ENCODE measurements around the gene SUPT3H. TPM values are rescaled to one million over a fixed set of nuclear protein-coding genes. Genes with fewer than 3 reads are reported as not detected.

Gene SUPT3H
- total RNA-seq, 1 experiment from 2014 or later = 12.7 TPM

DNA sequence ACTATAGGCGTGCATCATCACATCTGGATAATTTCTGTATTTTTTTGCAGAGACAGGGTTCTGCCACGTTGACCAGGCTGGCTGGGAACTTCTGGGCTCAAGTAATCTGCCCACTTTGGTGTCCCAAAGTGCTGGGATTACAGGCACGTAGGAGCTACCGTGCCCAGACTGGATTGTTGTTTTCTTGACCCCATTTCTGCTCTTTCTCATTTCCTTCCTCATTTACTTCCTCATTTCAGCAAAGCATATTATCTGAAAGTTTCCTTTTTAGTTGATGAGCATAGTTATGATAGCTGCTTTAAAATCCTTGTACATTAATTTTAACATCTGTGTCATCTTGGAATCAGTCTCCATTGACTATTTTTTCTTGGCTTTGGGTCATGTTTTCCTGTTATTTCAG, 350.6 kb downstream of the SUPT3H start:
- no TSS peak for BruUV-seq (replicated peaks)
- Mint-ChIP-seq H3K36me3 (ENCODE audit: insufficient read depth, unreplicated experiment) (no peaks in the 10 kb centered on the region), H3K4me3 (ENCODE audit: unreplicated experiment) (no peak overlapping the region), H3K27me3 (ENCODE audit: insufficient read depth, unreplicated experiment) (no peaks in the 10 kb centered on the region), H3K4me1 (ENCODE audit: insufficient read depth, unreplicated experiment) (peaks cover 5% of the 10 kb centered on the region), H3K27ac (ENCODE audit: low read depth, unreplicated experiment) (no peak overlapping the region), H3K9me3 (ENCODE audit: unreplicated experiment) (peaks cover 23% of the 10 kb centered on the region)
- no peak for DNase-seq (ENCODE audit: unreplicated experiment)
- intact Hi-C loops (cut with micrococcal nuclease) = no loop called here
- CTCF ChIA-PET = interaction anchor here (1.8 kb wide), 1 partner anchor 371 kb away, joined by 3 read pairs; no protein-coding TSS in a partner anchor
- POLR2A ChIA-PET = interaction anchor here (0.6 kb wide), 1 partner anchor 893 kb away, joined by 3 read pairs; no protein-coding TSS in a partner anchor
- TF ChIP-seq, protein P1, sequence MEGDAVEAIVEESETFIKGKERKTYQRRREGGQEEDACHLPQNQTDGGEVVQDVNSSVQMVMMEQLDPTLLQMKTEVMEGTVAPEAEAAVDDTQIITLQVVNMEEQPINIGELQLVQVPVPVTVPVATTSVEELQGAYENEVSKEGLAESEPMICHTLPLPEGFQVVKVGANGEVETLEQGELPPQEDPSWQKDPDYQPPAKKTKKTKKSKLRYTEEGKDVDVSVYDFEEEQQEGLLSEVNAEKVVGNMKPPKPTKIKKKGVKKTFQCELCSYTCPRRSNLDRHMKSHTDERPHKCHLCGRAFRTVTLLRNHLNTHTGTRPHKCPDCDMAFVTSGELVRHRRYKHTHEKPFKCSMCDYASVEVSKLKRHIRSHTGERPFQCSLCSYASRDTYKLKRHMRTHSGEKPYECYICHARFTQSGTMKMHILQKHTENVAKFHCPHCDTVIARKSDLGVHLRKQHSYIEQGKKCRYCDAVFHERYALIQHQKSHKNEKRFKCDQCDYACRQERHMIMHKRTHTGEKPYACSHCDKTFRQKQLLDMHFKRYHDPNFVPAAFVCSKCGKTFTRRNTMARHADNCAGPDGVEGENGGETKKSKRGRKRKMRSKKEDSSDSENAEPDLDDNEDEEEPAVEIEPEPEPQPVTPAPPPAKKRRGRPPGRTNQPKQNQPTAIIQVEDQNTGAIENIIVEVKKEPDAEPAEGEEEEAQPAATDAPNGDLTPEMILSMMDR (IDR thresholded peaks at IDR 0.05; ENCODE audit: unreplicated experiment) = no peak

DNA sequence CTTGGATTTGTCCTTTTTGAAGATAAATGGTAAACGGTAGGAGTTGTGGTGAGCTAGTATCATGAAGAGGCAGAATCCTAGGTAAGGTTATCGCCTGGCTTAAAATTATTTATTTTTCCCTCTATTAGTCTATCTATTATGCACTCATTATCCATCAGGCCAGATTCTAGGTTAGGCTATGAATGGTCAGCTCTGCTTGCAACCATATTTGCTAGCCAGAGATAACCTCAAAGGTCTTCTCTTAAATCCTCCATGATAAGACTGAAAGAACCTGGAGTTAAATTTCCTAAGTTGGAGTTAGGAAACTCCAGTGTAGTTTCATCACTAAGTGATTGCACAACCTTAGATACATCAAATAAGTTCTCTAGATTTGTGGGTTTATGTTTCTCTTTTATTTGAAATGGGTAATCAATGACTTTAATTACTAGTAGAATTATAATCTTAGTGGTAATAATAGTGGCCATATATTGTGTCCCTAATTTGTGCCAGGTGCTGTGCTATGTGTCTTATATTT, 351.7 kb downstream of the SUPT3H start:
- Mint-ChIP-seq H3K9me3 (ENCODE audit: unreplicated experiment) (peaks cover 23% of the 10 kb centered on the region), H3K27me3 (ENCODE audit: insufficient read depth, unreplicated experiment) (no peaks in the 10 kb centered on the region), H3K27ac (ENCODE audit: low read depth, unreplicated experiment) (no peak overlapping the region), H3K4me3 (ENCODE audit: unreplicated experiment) (no peak overlapping the region), H3K36me3 (ENCODE audit: insufficient read depth, unreplicated experiment) (no peaks in the 10 kb centered on the region), H3K4me1 (ENCODE audit: insufficient read depth, unreplicated experiment) (peaks cover 5% of the 10 kb centered on the region)
- TF ChIP-seq, protein P1 (IDR thresholded peaks at IDR 0.05; ENCODE audit: unreplicated experiment) = no peak
- peak; percentile 30 for DNase-seq (ENCODE audit: unreplicated experiment)
- ChIA-PET POLR2A (no interaction called here), CTCF (interaction anchor here (0.6 to 1.1 kb wide), 3 partner anchors 18 to 1837 kb away, joined by 3 to 6 read pairs (median 3); no protein-coding TSS in a partner anchor)
- no TSS peak for BruUV-seq (replicated peaks)
- intact Hi-C loops (cut with micrococcal nuclease) = no loop called here

DNA sequence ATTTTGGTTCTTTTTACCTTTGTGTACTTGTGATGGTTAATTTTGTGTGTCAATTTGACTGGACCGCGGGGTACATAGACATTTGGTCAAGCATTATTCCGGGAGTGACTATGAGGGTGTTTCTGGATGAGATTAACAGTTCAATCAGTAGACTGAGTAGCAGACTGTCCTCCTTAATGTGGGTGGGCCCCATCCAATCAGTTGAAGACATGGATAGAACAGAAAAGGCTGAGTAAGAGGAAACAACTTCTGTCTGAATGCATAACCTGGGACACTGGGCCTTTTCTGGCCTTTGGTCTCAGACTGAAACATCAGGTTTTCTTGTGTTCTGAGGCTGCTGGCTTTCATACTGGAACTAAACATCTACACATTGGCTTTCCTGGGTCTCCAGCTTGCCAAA, 353.1 kb downstream of the SUPT3H start:
- TF ChIP-seq, protein P1 (IDR thresholded peaks at IDR 0.05; ENCODE audit: unreplicated experiment) = no peak
- peaks cover 5% of the 10 kb centered on the region for H3K4me1 Mint-ChIP-seq (ENCODE audit: insufficient read depth, unreplicated experiment)
- CTCF ChIA-PET = no interaction called here
- H3K27ac Mint-ChIP-seq (ENCODE audit: low read depth, unreplicated experiment) = no peak overlapping the region
- no TSS peak for BruUV-seq (replicated peaks)
- peaks cover 23% of the 10 kb centered on the region for H3K9me3 Mint-ChIP-seq (ENCODE audit: unreplicated experiment)
- intact Hi-C loops (cut with micrococcal nuclease) = no loop called here
- no peaks in the 10 kb centered on the region for H3K36me3 Mint-ChIP-seq (ENCODE audit: insufficient read depth, unreplicated experiment)
- no peak for DNase-seq (ENCODE audit: unreplicated experiment)
- H3K4me3 Mint-ChIP-seq (ENCODE audit: unreplicated experiment) = no peak overlapping the region
- POLR2A ChIA-PET = interaction anchor here (0.8 kb wide), 1 partner anchor 22 kb away, joined by 4 read pairs; no protein-coding TSS in a partner anchor
- no peaks in the 10 kb centered on the region for H3K27me3 Mint-ChIP-seq (ENCODE audit: insufficient read depth, unreplicated experiment)

DNA sequence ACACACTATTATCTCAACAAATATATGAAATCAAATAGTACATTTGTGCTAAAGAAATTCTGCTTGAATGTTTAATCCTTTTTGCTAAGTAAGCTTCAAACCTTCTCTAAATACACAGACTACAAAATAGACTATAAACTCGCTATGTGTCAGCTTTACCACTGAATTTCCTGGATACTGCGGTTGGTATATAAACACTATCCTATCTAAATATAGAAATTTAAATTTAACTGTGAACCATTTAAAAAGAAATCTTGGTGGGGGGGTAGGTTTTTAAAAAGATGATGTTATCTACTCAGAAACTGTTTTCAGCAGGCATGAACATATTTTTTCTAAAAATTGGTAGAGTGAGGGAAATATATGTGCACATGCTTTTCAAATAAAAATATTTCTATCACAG, 356.1 kb downstream of the SUPT3H start:
- intact Hi-C loops (cut with micrococcal nuclease) = no loop called here

More for the DNA sequence above, 356.1 kb downstream of the SUPT3H start:
- BruUV-seq (replicated peaks) = no TSS peak
- POLR2A ChIA-PET = no interaction called here
- no peak for DNase-seq (ENCODE audit: unreplicated experiment)
- Mint-ChIP-seq H3K9me3 (ENCODE audit: unreplicated experiment) (peaks cover 6% of the 10 kb centered on the region), H3K27ac (ENCODE audit: low read depth, unreplicated experiment) (no peak overlapping the region), H3K4me1 (ENCODE audit: insufficient read depth, unreplicated experiment) (peaks cover 5% of the 10 kb centered on the region), H3K27me3 (ENCODE audit: insufficient read depth, unreplicated experiment) (no peaks in the 10 kb centered on the region), H3K36me3 (ENCODE audit: insufficient read depth, unreplicated experiment) (no peaks in the 10 kb centered on the region), H3K4me3 (ENCODE audit: unreplicated experiment) (no peak overlapping the region)
- TF ChIP-seq, protein P1 (IDR thresholded peaks at IDR 0.05; ENCODE audit: unreplicated experiment) = no peak
- CTCF ChIA-PET = no interaction called here

Measured in MCF 10A (cell line).